HCT116 (cell line): ENCODE measurements around the gene ALK. TPM values are rescaled to one million over a fixed set of nuclear protein-coding genes. Genes with fewer than 3 reads are reported as not detected.

Source experiments
- ATAC-seq: fragments of 200-7000 bp; cut with Tn5 transposase; 2 replicates; pipeline ENCODE4 v1.9.1; 2020; ENCODE audit warnings: mild to moderate bottlenecking, moderate library complexity
- BruUV-seq: library from RNA; stranded (reverse); fragments of 400-500 nt; replicated peaks from 2 replicates; lab custom pipeline; 2021; lab: Mats Ljungman, UMichigan
- CTCF ChIA-PET: fragments of 300-600 bp; sonication (Branson Sonifier 250); formaldehyde crosslinking; loops from one replicate; lab custom pipeline; 2021; ENCODE audit warnings: antibody characterized with exemption; lab: Charles Lee
- POLR2A ChIA-PET: fragments of 300-600, 350-600 bp; sonication (Branson Sonifier 250); formaldehyde crosslinking; loops from one replicate; lab custom pipeline; 2021; ENCODE audit warnings: antibody characterized with exemption; lab: Charles Lee
- RAD21 ChIA-PET, 2 experiments: fragments of 300-600 bp; sonication (Branson Sonifier 250); formaldehyde crosslinking; loops; one replicate each; lab custom pipeline; 2023; ENCODE audit warnings: low total read pairs in 2 of 2; ENCODE audit not compliant: uncharacterized antibody in 2 of 2, unreplicated experiment in 2 of 2, low non-redundant PET in 1 of 2; lab: Charles Lee
- DNase-seq: peaks from one replicate; pipeline ENCODE4 v3.0.0-alpha.2; 2010; ENCODE audit warnings: low read depth, low spot score
- H2AFZ ChIP-seq: fragments of 200-600 bp; shearing (Covaris generic), sonication (generic); 2 replicates; pipeline ENCODE4 v1.6.1; 2017; ENCODE audit warnings: low read depth, mixed run types, mixed read lengths, antibody characterized with exemption, low read length; ENCODE audit not compliant: poor library complexity, severe bottlenecking
- H3K27ac ChIP-seq: 2 replicates; pipeline ENCODE4 v1.5.1; 2012; ENCODE audit warnings: low read depth, low read length
- H3K27me3 ChIP-seq: fragments of 200-600 bp; sonication (generic); 2 replicates; pipeline ENCODE4 v1.6.1; 2016; ENCODE audit warnings: mixed run types, low read length, mixed read lengths; ENCODE audit not compliant: insufficient read depth
- H3K36me3 ChIP-seq, 2 experiments: fragments of 200-500 bp in 1 of 2; fragments of 200-600 bp in 1 of 2; sonication (Bioruptor generic) in 1 of 2; sonication (generic) in 1 of 2; 2 replicates each; pipeline versions ENCODE4 v1.5.1 to v1.6.1; 2014 to 2016; ENCODE audit warnings: low read length in 2 of 2, inconsistent platforms in 1 of 2, mixed read lengths in 1 of 2, mixed run types in 1 of 2; ENCODE audit not compliant: insufficient read depth in 2 of 2, control insufficient read depth in 1 of 2
- H3K4me1 ChIP-seq, 2 experiments: fragments of 200-600 bp in 1 of 2; sonication (generic) in 1 of 2; 2 replicates each; pipeline versions ENCODE4 v1.5.1 to v1.6.1; 2012 to 2017; ENCODE audit warnings: low read length in 2 of 2, inconsistent platforms in 1 of 2, mild to moderate bottlenecking in 1 of 2, mixed read lengths in 1 of 2, mixed run types in 1 of 2, moderate library complexity in 1 of 2; ENCODE audit not compliant: insufficient read depth in 2 of 2, control insufficient read depth in 1 of 2
- H3K4me2 ChIP-seq: fragments of 200-600 bp; sonication (generic); 2 replicates; pipeline ENCODE4 v1.6.1; 2017; ENCODE audit warnings: mixed run types, low read length, mixed read lengths
- H3K4me3 ChIP-seq, 2 experiments: fragments of 200-600 bp in 1 of 2; sonication (generic) in 1 of 2; replicated peaks in 1 of 2; 2 replicates each; pipeline ENCODE4 v1.5.1; 2011 to 2016; ENCODE audit warnings: low read length in 2 of 2, control low read depth in 1 of 2, low read depth in 1 of 2, mild to moderate bottlenecking in 1 of 2, mixed read lengths in 1 of 2, mixed run types in 1 of 2
- H3K79me2 ChIP-seq: fragments of 200-600 bp; sonication (generic); 2 replicates; pipeline ENCODE4 v1.6.1; 2017; ENCODE audit warnings: mild to moderate bottlenecking, mixed run types, low read length, moderate library complexity, mixed read lengths; ENCODE audit not compliant: insufficient read depth
- H3K9ac ChIP-seq: fragments of 200-600 bp; sonication (generic); 2 replicates; pipeline ENCODE4 v1.6.1; 2016; ENCODE audit warnings: low read length, mixed read lengths
- H3K9me2 ChIP-seq: fragments of 200-600 bp; sonication (generic), shearing (Covaris generic); 2 replicates; pipeline ENCODE4 v1.6.1; 2017; ENCODE audit warnings: mixed run types, mild to moderate bottlenecking, moderate library complexity; ENCODE audit not compliant: insufficient read depth
- H3K9me3 ChIP-seq, 2 experiments: fragments of 200-500 bp in 1 of 2; fragments of 200-600 bp in 1 of 2; sonication (Bioruptor generic) in 1 of 2; sonication (generic) in 1 of 2; 2 replicates each; pipeline ENCODE4 v1.6.1; 2014 to 2017; ENCODE audit warnings: low read length in 2 of 2, mixed read lengths in 2 of 2, inconsistent platforms in 1 of 2, low read depth in 1 of 2, mild to moderate bottlenecking in 1 of 2, mixed run types in 1 of 2, moderate library complexity in 1 of 2; ENCODE audit not compliant: control insufficient read depth in 1 of 2, insufficient read depth in 1 of 2
- H4K20me1 ChIP-seq: fragments of 200-600 bp; sonication (generic), shearing (Covaris generic); 2 replicates; pipeline ENCODE4 v1.6.1; 2017; ENCODE audit warnings: mixed run types, mild to moderate bottlenecking, moderate library complexity; ENCODE audit not compliant: insufficient read depth
- CTCF ChIP-seq, 3 experiments: fragments of 200-600 bp in 1 of 3; sonication (generic) in 1 of 3; IDR thresholded peaks in 2 of 3; conservative IDR thresholded peaks in 1 of 3; 2 replicates each; pipeline ENCODE4 v1.5.1; 2012 to 2017; ENCODE audit warnings: low read depth in 2 of 3, low read length in 2 of 3, antibody characterized with exemption in 1 of 3, borderline replicate concordance in 1 of 3, control low read depth in 1 of 3, mild to moderate bottlenecking in 1 of 3, mixed read lengths in 1 of 3, mixed run types in 1 of 3, moderate library complexity in 1 of 3; ENCODE audit not compliant: insufficient read depth in 1 of 3
- ELF1 ChIP-seq: IDR thresholded peaks from 2 replicates; pipeline ENCODE4 v1.6.1; 2012; ENCODE audit warnings: low read depth, borderline replicate concordance
- EZH2 ChIP-seq: fragments of 200-600 bp; sonication (generic); IDR thresholded peaks from 2 replicates; pipeline ENCODE4 v1.6.1; 2017; ENCODE audit warnings: antibody characterized with exemption, mixed run types
- REST ChIP-seq: IDR thresholded peaks from 2 replicates; pipeline ENCODE4 v1.6.1; 2012; ENCODE audit warnings: low read depth
- TCF7L2 ChIP-seq: IDR thresholded peaks from 2 replicates; pipeline ENCODE4 v1.7.0; 2011; ENCODE audit warnings: borderline replicate concordance, inconsistent platforms; ENCODE audit not compliant: insufficient read depth, insufficient read length; ENCODE audit errors: extremely low read depth
- YY1 ChIP-seq: IDR thresholded peaks from 2 replicates; pipeline ENCODE4 v1.6.1; 2011; ENCODE audit warnings: low read length, low read depth, moderate library complexity, mild to moderate bottlenecking; ENCODE audit not compliant: insufficient replicate concordance; ENCODE audit errors: extremely low read depth
- intact Hi-C: fragments of 100-400 bp; cut with micrococcal nuclease; formaldehyde crosslinking; loops from 2 replicates; pipeline ENCODE4 v1.10.0; 2022
- total RNA-seq: library from RNA; stranded (reverse); gene quantifications from one replicate; pipeline ENCODE4 v1.2.1, GENCODE V29; 2021; ENCODE audit not compliant: unreplicated experiment
- TF ChIP-seq, protein P1 (sequence below): IDR thresholded peaks from 2 replicates; pipeline ENCODE4 v1.6.1; 2011; ENCODE audit warnings: mild to moderate bottlenecking, low read length, moderate library complexity; ENCODE audit not compliant: insufficient replicate concordance; ENCODE audit errors: extremely low read depth
- TF ChIP-seq, protein P2 (sequence below): IDR thresholded peaks from 2 replicates; pipeline ENCODE4 v1.6.1; 2012
- TF ChIP-seq, protein P3 (sequence below): IDR thresholded peaks from 2 replicates; pipeline ENCODE4 v1.6.1; 2012

ALK gene
- total RNA-seq, 1 experiment from 2014 or later = not detected

GRCh38 chr2:29719639-29720038 is 201.7 kb downstream of the ALK start:
- intact Hi-C loops = no loop called here
- Histone ChIP-seq H3K79me2 (no peaks in the 10 kb centered on the region), H3K27me3 (peaks cover 77% of the 10 kb centered on the region)
- CTCF ChIA-PET = no interaction called here
- TF ChIP-seq, protein P1, sequence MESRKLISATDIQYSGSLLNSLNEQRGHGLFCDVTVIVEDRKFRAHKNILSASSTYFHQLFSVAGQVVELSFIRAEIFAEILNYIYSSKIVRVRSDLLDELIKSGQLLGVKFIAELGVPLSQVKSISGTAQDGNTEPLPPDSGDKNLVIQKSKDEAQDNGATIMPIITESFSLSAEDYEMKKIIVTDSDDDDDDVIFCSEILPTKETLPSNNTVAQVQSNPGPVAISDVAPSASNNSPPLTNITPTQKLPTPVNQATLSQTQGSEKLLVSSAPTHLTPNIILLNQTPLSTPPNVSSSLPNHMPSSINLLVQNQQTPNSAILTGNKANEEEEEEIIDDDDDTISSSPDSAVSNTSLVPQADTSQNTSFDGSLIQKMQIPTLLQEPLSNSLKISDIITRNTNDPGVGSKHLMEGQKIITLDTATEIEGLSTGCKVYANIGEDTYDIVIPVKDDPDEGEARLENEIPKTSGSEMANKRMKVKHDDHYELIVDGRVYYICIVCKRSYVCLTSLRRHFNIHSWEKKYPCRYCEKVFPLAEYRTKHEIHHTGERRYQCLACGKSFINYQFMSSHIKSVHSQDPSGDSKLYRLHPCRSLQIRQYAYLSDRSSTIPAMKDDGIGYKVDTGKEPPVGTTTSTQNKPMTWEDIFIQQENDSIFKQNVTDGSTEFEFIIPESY = no peak
- TF ChIP-seq, all 23 proteins: peak for 0
- Histone ChIP-seq H3K9ac (no peak overlapping the region), H3K4me1 (no peaks in the 10 kb centered on the region), H2AFZ (no peak overlapping the region), H3K36me3 (no peaks in the 10 kb centered on the region), H3K4me2 (no peak overlapping the region), H3K4me3 (no peak overlapping the region), H4K20me1 (no peaks in the 10 kb centered on the region), H3K9me3 (no peaks in the 10 kb centered on the region), H3K9me2 (no peaks in the 10 kb centered on the region), H3K27ac (no peak overlapping the region)
- POLR2A ChIA-PET = no interaction called here
- BruUV-seq = no TSS peak
- RAD21 ChIA-PET = no interaction called here
- ATAC-seq (no peak), DNase-seq (no peak)

DNA sequence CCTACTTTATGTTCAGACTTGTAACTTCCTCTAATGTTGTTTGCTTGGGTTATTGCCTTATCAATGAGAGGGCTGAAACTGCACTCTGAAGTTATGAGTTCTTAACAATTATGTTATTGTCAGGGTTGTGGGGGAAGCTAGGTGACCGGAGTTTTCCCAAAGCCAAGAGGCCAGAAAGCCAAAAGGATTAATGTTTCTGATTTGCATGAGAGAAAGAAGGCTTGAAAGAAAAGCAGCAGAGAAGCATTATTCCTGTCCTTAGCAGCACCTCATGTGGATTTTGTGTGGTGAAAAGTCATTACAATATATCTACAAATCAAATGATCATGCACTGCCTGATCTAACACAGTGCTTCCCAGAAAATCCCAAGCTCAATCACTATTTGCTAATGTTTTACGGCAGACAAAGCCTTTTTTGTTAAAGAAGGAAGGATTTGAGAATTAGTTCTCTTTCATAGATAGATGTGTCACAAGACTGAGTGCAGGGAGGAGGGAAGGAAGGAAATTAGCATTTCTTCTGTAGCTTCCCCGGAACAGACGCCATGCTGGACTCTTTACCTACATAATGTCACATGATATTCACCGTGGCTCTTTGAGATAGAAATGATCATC is 203.2 kb downstream of the ALK start:
- no peaks in the 10 kb centered on the region for H3K79me2 ChIP-seq
- no peaks in the 10 kb centered on the region for H3K36me3 ChIP-seq
- H2AFZ ChIP-seq = no peak overlapping the region
- ChIA-PET RAD21 (no interaction called here), CTCF (no interaction called here), POLR2A (interaction anchor here (1.0 kb wide), 1 partner anchor 30 kb away, joined by 3 read pairs; no protein-coding TSS in a partner anchor)
- H3K4me2 ChIP-seq = no peak overlapping the region
- DNase-seq (no peak), ATAC-seq (no peak)
- H3K4me1 ChIP-seq = no peaks in the 10 kb centered on the region
- no peak overlapping the region for H3K27ac ChIP-seq
- no peak overlapping the region for H3K9ac ChIP-seq
- no peaks in the 10 kb centered on the region for H3K9me3 ChIP-seq
- H3K4me3 ChIP-seq = no peak overlapping the region
- no peaks in the 10 kb centered on the region for H3K9me2 ChIP-seq
- H4K20me1 ChIP-seq = no peaks in the 10 kb centered on the region
- no TSS peak for BruUV-seq
- H3K27me3 ChIP-seq = peaks cover 78% of the 10 kb centered on the region
- intact Hi-C loops = no loop called here
- TF ChIP-seq, protein P2, sequence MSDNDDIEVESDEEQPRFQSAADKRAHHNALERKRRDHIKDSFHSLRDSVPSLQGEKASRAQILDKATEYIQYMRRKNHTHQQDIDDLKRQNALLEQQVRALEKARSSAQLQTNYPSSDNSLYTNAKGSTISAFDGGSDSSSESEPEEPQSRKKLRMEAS = no peak
- TF ChIP-seq YY1 = no peak
- TF ChIP-seq, protein P3, sequence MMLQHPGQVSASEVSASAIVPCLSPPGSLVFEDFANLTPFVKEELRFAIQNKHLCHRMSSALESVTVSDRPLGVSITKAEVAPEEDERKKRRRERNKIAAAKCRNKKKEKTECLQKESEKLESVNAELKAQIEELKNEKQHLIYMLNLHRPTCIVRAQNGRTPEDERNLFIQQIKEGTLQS = no peak
- no peak for TF ChIP-seq TCF7L2
- TF ChIP-seq ELF1 = no peak
- TF ChIP-seq REST = no peak
- no peak for TF ChIP-seq EZH2
- no peak for TF ChIP-seq CTCF (IDR thresholded peaks at IDR 0.05 in 2 of 3, conservative IDR thresholded peaks at IDR 0.05 in 1 of 3; ENCODE audit: borderline replicate concordance in 1 of 3, insufficient read depth in 1 of 3, low read depth in 2 of 3, low read length in 2 of 3)
